GM18868 (cell line): Measurements from ENCODE around the gene ATOH8.
"Not testable (repeated sequence)": the region's sequence is repeated elsewhere in the genome, so short reads cannot be mapped to it uniquely, and the experiment has no call there.

ENCODE experiments used
- ATAC-seq: cut with Tn5 transposase; IDR thresholded peaks from one replicate; pipeline ENCODE4 v1.9.1; 2021; ENCODE audit warnings: mild to moderate bottlenecking, moderate library complexity; ENCODE audit not compliant: unreplicated experiment

Gene ATOH8

GRCh38 chr2:85753525-85754312 is at the start of gene ATOH8:
Gene ATOH8, plus strand, starts transcription at chr2:85753991. Its CDS starts 199 bp downstream, at chr2:85754190.
- no peak for ATAC-seq

- no peak for ATAC-seq
These were observed 49.8 kb upstream of the ATOH8 start for GRCh38 chr2:85704038-85704437.

GRCh38 chr2:85704800-85705679 is 48.8 kb upstream of the ATOH8 start:
- ATAC-seq: peak; percentile 59

GRCh38 chr2:85705680-85706039 is 48.1 kb upstream of the ATOH8 start:
- no peak for ATAC-seq

GRCh38 chr2:85706063-85706462 is 47.7 kb upstream of the ATOH8 start:
- ATAC-seq: no peak

GRCh38 chr2:85706599-85707296 is 47.0 kb upstream of the ATOH8 start:
- ATAC-seq: no peak

- peak; percentile 60 for ATAC-seq
These were observed 46.5 kb upstream of the ATOH8 start for GRCh38 chr2:85707304-85707703.

- ATAC-seq: no peak
These were observed 45.1 kb upstream of the ATOH8 start for GRCh38 chr2:85708641-85709040.

GRCh38 chr2:85709401-85709811 is 44.4 kb upstream of the ATOH8 start:
- ATAC-seq: no peak

- ATAC-seq: no peak
These were observed 42.9 kb upstream of the ATOH8 start for GRCh38 chr2:85710687-85711577.

GRCh38 chr2:85711578-85712060 is 42.2 kb upstream of the ATOH8 start:
- no peak for ATAC-seq

GRCh38 chr2:85712336-85712735 is 41.5 kb upstream of the ATOH8 start:
- no peak for ATAC-seq

- ATAC-seq: no peak
These were observed 40.8 kb upstream of the ATOH8 start for GRCh38 chr2:85712849-85713612.

GRCh38 chr2:85713836-85714235 is 40.0 kb upstream of the ATOH8 start:
- ATAC-seq: no peak

GRCh38 chr2:85714421-85714820 is 39.4 kb upstream of the ATOH8 start:
- ATAC-seq: not testable (repeated sequence)

GRCh38 chr2:85714841-85715240 is 39.0 kb upstream of the ATOH8 start:
- ATAC-seq: no peak

- no peak for ATAC-seq
These were observed 37.4 kb upstream of the ATOH8 start for GRCh38 chr2:85716346-85716914.

GRCh38 chr2:85717308-85718008 is 36.3 kb upstream of the ATOH8 start:
- no peak for ATAC-seq

- ATAC-seq: no peak
These were observed 35.8 kb upstream of the ATOH8 start for GRCh38 chr2:85718009-85718391.
